22Rv1 (cell line): ENCODE data around the gene ZNF222.

Experiments
- ZFX ChIP-seq: fragments of 450-650 bp; IDR thresholded peaks from 2 replicates; pipeline ENCODE4 v1.6.1; 2017; ENCODE audit warnings: antibody characterized with exemption, borderline replicate concordance
- TF ChIP-seq, protein P1 (sequence below): fragments of 450-650 bp; IDR thresholded peaks from 2 replicates; pipeline ENCODE4 v1.5.1; 2017; ENCODE audit warnings: mild to moderate bottlenecking

DNA sequence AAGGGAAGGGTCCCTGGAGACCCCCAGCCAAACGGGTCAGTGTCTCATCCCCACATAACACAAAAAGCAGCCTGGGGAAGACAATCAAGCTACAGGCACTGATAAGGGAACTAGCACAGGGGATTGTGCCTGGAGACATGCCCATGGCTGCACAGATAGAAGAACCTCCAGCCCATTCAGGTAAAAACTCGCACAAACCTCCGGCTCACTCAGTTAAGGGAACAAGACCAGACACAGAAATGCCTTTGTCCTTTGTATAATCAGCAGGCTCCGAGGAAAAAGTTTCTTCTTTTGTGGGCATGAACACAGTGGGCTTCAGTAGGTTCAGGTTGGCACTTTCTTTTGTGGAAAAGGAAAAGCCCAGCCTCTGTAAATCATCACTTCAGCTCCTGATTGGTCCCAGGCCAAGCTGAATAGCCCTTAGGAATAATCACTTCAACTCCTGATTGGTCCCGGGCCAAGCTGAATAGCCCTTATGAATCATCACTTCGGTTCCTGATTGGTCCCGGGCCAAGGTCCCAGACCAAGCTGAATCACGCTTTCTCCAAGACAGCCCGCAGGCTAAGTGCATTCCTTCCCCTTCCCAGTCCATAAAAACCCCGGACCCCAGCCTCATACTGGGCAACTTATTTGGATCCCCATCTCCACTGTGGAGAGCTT, 27.4 kb upstream of the ZNF222 start:
- TF ChIP-seq, protein P1, sequence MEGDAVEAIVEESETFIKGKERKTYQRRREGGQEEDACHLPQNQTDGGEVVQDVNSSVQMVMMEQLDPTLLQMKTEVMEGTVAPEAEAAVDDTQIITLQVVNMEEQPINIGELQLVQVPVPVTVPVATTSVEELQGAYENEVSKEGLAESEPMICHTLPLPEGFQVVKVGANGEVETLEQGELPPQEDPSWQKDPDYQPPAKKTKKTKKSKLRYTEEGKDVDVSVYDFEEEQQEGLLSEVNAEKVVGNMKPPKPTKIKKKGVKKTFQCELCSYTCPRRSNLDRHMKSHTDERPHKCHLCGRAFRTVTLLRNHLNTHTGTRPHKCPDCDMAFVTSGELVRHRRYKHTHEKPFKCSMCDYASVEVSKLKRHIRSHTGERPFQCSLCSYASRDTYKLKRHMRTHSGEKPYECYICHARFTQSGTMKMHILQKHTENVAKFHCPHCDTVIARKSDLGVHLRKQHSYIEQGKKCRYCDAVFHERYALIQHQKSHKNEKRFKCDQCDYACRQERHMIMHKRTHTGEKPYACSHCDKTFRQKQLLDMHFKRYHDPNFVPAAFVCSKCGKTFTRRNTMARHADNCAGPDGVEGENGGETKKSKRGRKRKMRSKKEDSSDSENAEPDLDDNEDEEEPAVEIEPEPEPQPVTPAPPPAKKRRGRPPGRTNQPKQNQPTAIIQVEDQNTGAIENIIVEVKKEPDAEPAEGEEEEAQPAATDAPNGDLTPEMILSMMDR, result no peak
- TF ChIP-seq ZFX, result no peak
